RWPE2 (cell line): Measurements from ENCODE around the gene ZNF213.

Source experiments
- ATAC-seq: fragments of 200-7000 bp; cut with Tn5 transposase; 3 replicates; pipeline ENCODE4 v1.9.1; 2021; ENCODE audit warnings: low read depth
- DNase-seq: peaks from one replicate; pipeline ENCODE4 v3.0.0-alpha.2; 2020; ENCODE audit warnings: low spot score
- H3K27ac ChIP-seq: fragments of 450-650 bp; 2 replicates; pipeline ENCODE4 v1.5.1; 2017; ENCODE audit warnings: mild to moderate bottlenecking; ENCODE audit not compliant: poor library complexity, severe bottlenecking
- H3K27me3 ChIP-seq: fragments of 250-450 bp; sonication (Bioruptor Pico); 2 replicates; pipeline ENCODE4 v1.5.1; 2021; ENCODE audit warnings: mild to moderate bottlenecking, moderate library complexity; ENCODE audit not compliant: insufficient read depth, poor library complexity, severe bottlenecking
- H3K36me3 ChIP-seq: fragments of 250-450 bp; sonication (Bioruptor Pico); 2 replicates; pipeline ENCODE4 v1.5.1; 2020; ENCODE audit warnings: low read depth, mild to moderate bottlenecking, moderate library complexity
- H3K4me1 ChIP-seq: fragments of 250-450 bp; sonication (Bioruptor Pico); 2 replicates; pipeline ENCODE4 v1.5.1; 2021; ENCODE audit warnings: mild to moderate bottlenecking, moderate library complexity; ENCODE audit not compliant: insufficient read depth, poor library complexity, severe bottlenecking
- H3K4me3 ChIP-seq: fragments of 250-450 bp; sonication (Bioruptor Pico); 2 replicates; pipeline ENCODE4 v1.5.1; 2021; ENCODE audit warnings: mild to moderate bottlenecking, moderate library complexity; ENCODE audit not compliant: severe bottlenecking
- H3K9me3 ChIP-seq: fragments of 250-450 bp; sonication (Bioruptor Pico); 2 replicates; pipeline ENCODE4 v1.5.1; 2021; ENCODE audit warnings: mild to moderate bottlenecking, moderate library complexity; ENCODE audit not compliant: severe bottlenecking
- CTCF ChIP-seq: fragments of 450-650 bp; IDR thresholded peaks from one replicate; pipeline ENCODE4 v1.5.1; 2017; ENCODE audit warnings: mild to moderate bottlenecking, moderate library complexity; ENCODE audit not compliant: poor library complexity, severe bottlenecking

ZNF213 gene

GRCh38 chr16:3158026-3158509, 23.2 kb downstream of the ZNF213 start:
- no peaks in the 10 kb centered on the region for H3K4me1 ChIP-seq
- H3K9me3 ChIP-seq: no peaks in the 10 kb centered on the region
- TF ChIP-seq CTCF: no peak
- H3K27ac ChIP-seq: peak overlapping the region; percentile 71
- DNase-seq (no peak), ATAC-seq (peak; percentile 20)
- no peaks in the 10 kb centered on the region for H3K36me3 ChIP-seq
- H3K27me3 ChIP-seq: no peaks in the 10 kb centered on the region
- peak overlapping the region; percentile 95 for H3K4me3 ChIP-seq

GRCh38 chr16:3158510-3159314, 23.9 kb downstream of the ZNF213 start:
- Histone ChIP-seq H3K27ac (peak overlapping the region; percentile 71), H3K36me3 (no peaks in the 10 kb centered on the region), H3K9me3 (no peaks in the 10 kb centered on the region), H3K4me3 (peak overlapping the region; percentile 95), H3K4me1 (no peaks in the 10 kb centered on the region), H3K27me3 (no peaks in the 10 kb centered on the region)
- peak; percentile 97 for DNase-seq
- peak; percentile 70 for ATAC-seq
- TF ChIP-seq CTCF: no peak

GRCh38 chr16:3161235-3162018, 26.6 kb downstream of the ZNF213 start:
- no peaks in the 10 kb centered on the region for H3K27me3 ChIP-seq
- no peaks in the 10 kb centered on the region for H3K9me3 ChIP-seq
- H3K27ac ChIP-seq: peak overlapping the region; percentile 18
- no peak for DNase-seq
- no peaks in the 10 kb centered on the region for H3K4me1 ChIP-seq
- ATAC-seq: no peak
- H3K36me3 ChIP-seq: no peaks in the 10 kb centered on the region
- TF ChIP-seq CTCF: no peak
- peak overlapping the region; percentile 23 for H3K4me3 ChIP-seq

GRCh38 chr16:3164121-3164991, 29.5 kb downstream of the ZNF213 start:
- DNase-seq (no peak), ATAC-seq (no peak)
- Histone ChIP-seq H3K4me3 (no peak overlapping the region), H3K36me3 (no peaks in the 10 kb centered on the region), H3K4me1 (no peaks in the 10 kb centered on the region), H3K27me3 (no peaks in the 10 kb centered on the region), H3K9me3 (no peaks in the 10 kb centered on the region), H3K27ac (no peak overlapping the region)
- no peak for TF ChIP-seq CTCF
